GM19452 (cell line): ENCODE data around the gene PRG2.
"Not testable (repeated sequence)": the region's sequence is repeated elsewhere in the genome, so short reads cannot be mapped to it uniquely, and the experiment has no call there.

ENCODE experiments used
- ATAC-seq: cut with Tn5 transposase; IDR thresholded peaks from one replicate; pipeline ENCODE4 v1.9.1; 2021; ENCODE audit not compliant: unreplicated experiment

The PRG2 gene

GRCh38 chr11:57348636-57349313 is 41.7 kb downstream of the PRG2 start:
- ATAC-seq = no peak

- ATAC-seq = no peak
These were observed 42.4 kb downstream of the PRG2 start for GRCh38 chr11:57348052-57348451.

- ATAC-seq = no peak
These were observed 43.1 kb downstream of the PRG2 start for GRCh38 chr11:57347336-57347735.

DNA sequence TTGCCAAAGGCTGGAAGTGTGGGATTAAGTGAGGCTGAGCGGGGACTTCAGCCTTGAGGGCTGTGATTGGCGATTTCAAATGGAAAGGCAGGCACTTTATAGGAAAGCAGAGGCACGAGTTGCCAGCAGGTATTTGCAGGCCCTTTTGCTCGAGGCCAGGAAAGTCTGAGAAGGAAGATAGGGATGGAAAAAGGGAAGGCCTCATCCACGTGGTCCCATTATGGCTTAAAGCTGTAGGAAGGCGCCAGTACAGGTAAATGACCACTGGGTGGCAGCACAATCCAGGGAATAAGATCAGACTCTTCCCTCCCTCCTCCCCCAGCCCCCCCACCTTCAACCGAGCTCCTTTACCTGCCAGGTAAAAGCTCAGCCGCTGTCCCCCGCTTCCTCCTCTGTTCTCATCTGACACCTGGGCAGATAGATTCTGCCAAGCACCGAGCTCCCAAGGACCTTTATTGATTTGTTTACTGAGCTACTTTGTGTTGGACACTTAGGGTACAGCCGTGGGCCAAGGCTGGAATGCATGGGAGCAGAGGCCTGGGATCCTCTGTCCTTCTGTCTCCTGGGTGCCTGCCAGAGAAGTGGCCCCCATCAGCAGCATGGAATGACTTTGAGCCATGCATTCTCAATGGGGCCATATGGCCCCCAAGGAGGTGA is 44.8 kb downstream of the PRG2 start:
- ATAC-seq = peak; percentile 62

GRCh38 chr11:57344826-57345225 is 45.6 kb downstream of the PRG2 start:
- no peak for ATAC-seq

DNA sequence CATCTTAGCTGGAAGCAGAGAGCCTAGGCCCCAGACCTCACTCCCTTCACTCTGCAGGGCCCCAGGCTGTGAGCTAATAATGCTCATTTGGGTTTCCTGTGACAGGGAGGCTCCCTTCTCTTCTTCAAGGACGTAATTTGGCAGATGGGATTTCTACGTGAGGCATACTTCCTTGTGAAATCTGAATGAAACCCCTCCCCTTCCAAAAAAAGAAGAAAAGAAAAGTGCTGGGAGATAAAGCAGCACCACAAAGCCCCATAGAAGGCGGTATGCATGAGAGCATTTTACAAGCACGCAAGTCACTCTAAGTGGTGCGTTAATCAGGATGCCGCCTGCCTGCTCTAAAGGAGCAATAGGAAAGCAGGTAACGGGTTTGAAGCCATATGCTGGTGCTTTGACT is 46.6 kb downstream of the PRG2 start:
- no peak for ATAC-seq

GRCh38 chr11:57342702-57343101 is 47.7 kb downstream of the PRG2 start:
- no peak for ATAC-seq

DNA sequence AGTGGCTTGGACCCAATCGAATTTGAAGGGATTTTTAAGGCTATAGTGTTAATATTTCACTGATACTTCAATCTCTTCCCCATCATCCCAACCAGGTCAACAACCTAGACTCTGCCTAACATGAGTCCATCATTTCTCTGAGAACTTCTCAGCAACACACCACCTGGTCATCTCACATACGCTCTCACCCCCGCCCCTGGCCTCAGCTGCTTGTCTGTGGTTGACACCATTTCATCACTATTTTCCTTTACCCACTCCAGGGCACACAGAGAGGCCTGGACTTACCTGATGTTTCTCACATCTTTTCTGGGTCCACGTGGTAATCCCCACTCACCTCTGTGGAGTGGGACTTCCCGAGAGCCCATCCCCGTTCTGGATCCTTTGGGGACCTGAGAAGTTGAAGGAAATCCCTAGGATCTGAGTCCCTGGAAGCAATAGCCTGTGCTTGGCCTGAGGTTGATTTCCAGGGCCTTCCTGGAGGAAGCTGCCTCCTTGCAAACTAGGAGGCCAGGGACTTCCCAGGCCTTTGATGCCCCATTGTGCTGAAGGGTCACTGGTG is 49.1 kb downstream of the PRG2 start:
- no peak for ATAC-seq

DNA sequence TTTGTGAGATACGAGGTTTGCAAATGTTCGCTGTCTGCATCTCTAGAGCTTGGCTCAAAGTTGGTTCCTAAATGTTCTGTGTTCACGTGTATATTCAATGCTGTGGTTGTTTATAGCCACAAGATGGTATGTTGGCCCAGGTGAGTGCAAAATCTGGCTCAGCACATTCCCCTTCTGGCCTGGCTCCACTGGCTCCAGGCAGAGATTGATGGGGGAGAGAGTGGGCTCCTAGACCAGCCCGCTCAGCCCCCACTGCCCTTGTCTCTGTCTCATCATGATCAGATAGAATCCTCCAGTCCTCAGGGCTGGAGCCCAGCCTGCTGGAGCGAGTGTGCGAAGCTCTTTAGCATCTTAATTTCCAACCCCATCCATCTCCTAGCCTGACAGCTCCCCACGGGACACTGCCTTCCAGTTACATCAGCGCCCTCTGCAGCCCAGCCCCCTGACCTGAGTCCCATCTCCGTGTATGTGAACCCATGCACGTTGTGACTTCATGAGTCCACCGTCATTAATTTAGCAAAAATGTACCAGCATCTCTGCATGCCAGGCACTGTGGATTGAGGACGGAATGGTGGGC is 50.3 kb downstream of the PRG2 start:
- ATAC-seq = no peak

DNA sequence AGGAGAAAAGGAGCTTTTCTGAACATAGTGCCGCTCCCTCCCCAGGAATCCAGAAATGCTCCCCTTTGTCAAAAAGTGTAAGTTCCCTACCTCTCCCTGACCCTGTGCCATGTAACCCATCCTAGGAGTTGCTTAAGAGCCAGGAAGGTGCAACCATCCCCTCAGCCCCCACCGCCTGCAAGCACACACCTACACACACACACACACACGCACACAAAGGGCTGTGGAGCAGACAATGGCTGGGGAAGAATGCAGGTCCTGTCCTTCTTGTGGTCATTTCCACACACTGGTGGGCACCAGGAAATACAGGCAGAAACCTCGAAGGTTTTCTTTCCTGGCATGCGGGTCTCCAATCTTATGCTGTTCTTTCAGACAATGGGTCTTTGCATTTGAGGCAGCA is 51.1 kb downstream of the PRG2 start:
- no peak for ATAC-seq

DNA sequence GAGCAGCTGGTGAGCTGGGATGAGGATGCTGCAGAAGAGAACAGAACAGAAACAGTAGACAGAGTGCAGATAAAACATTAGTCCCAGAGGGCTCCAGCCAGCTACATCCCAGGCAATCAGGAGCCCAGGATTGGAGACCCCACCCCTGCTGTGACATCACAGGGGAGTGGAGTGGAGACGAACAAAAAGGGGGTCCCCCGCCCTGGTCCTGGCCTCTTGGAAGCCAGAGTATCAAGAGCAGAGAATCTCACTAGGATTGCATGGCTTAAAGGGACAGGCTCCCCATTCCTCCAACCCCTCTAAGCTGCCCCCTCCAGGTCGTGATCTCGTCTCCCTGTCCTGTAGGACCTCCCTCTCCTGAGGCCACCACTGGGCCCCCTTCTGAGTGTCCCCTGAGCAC is 52.3 kb downstream of the PRG2 start, which contains the start of gene P2RX3:
Gene P2RX3 (plus strand): TSS at position 211 of the 400 bp plus-strand sequence. CDS start 199 bp downstream, outside the sequence.
- ATAC-seq = no peak

- ATAC-seq = not testable (repeated sequence)
These were observed 53.6 kb downstream of the PRG2 start for GRCh38 chr11:57336856-57337255.
